H9 (cell line): ENCODE results near the gene DTNA. TPM values are rescaled to one million over a fixed set of nuclear protein-coding genes. Genes with fewer than 3 reads are reported as not detected.

Experiments
- DNase-seq: peaks from one replicate; pipeline ENCODE4 v3.0.0-alpha.2; 2017
- H2AFZ ChIP-seq: one replicate; pipeline ENCODE4 v1.6.1; 2013; ENCODE audit warnings: mild to moderate bottlenecking, low read length, control low read depth, moderate library complexity
- H2AK5ac ChIP-seq: 2 replicates; pipeline ENCODE4 v1.6.1; 2013; ENCODE audit warnings: low read length, control low read depth, mixed read lengths; ENCODE audit not compliant: insufficient read length
- H2BK120ac ChIP-seq: one replicate; pipeline ENCODE4 v1.6.1; 2013; ENCODE audit warnings: low read depth, mild to moderate bottlenecking, low read length, control low read depth, inconsistent platforms; ENCODE audit not compliant: poor library complexity, severe bottlenecking
- H2BK12ac ChIP-seq: 2 replicates; pipeline ENCODE4 v1.6.1; 2013; ENCODE audit warnings: low read length, control low read depth, mixed read lengths, low read depth; ENCODE audit not compliant: insufficient read length
- H2BK15ac ChIP-seq: 2 replicates; pipeline ENCODE4 v1.6.1; 2013; ENCODE audit warnings: low read depth, low read length, control low read depth
- H2BK20ac ChIP-seq: one replicate; pipeline ENCODE4 v1.6.1; 2013; ENCODE audit warnings: low read depth, mild to moderate bottlenecking, low read length, control low read depth, inconsistent platforms; ENCODE audit not compliant: poor library complexity, severe bottlenecking
- H2BK5ac ChIP-seq: 2 replicates; pipeline ENCODE4 v1.6.1; 2013; ENCODE audit warnings: low read length, control low read depth, mixed read lengths; ENCODE audit not compliant: insufficient read length
- H3K14ac ChIP-seq: 2 replicates; pipeline ENCODE4 v1.6.1; 2013; ENCODE audit warnings: low read length, control low read depth; ENCODE audit not compliant: insufficient read depth
- H3K18ac ChIP-seq: 2 replicates; pipeline ENCODE4 v1.6.1; 2013; ENCODE audit warnings: low read depth, mild to moderate bottlenecking, mixed read lengths, low read length, control low read depth; ENCODE audit not compliant: insufficient read length
- H3K23ac ChIP-seq: 2 replicates; pipeline ENCODE4 v1.6.1; 2013; ENCODE audit warnings: low read length, control low read depth, mixed read lengths, low read depth; ENCODE audit not compliant: insufficient read length
- H3K23me2 ChIP-seq: 2 replicates; pipeline ENCODE4 v1.6.1; 2013; ENCODE audit warnings: low read depth, mild to moderate bottlenecking, mixed read lengths, low read length, control low read depth; ENCODE audit not compliant: insufficient read length, poor library complexity, severe bottlenecking
- H3K27ac ChIP-seq: 2 replicates; pipeline ENCODE4 v1.5.1; 2013; ENCODE audit warnings: low read length, control low read depth, mixed read lengths, low read depth; ENCODE audit not compliant: insufficient read length
- H3K27me3 ChIP-seq: 2 replicates; pipeline ENCODE4 v1.6.1; 2013; ENCODE audit warnings: low read length, control low read depth, inconsistent platforms; ENCODE audit not compliant: insufficient read depth
- H3K4ac ChIP-seq: 2 replicates; pipeline ENCODE4 v1.6.1; 2013; ENCODE audit warnings: low read depth, mild to moderate bottlenecking, control low read depth, inconsistent platforms, low read length, moderate library complexity
- H3K4me1 ChIP-seq: 2 replicates; pipeline ENCODE4 v1.6.1; 2013; ENCODE audit warnings: low read length, control low read depth, inconsistent platforms; ENCODE audit not compliant: insufficient read depth
- H3K4me2 ChIP-seq: 2 replicates; pipeline ENCODE4 v1.6.1; 2013; ENCODE audit warnings: low read length, control low read depth, mixed read lengths; ENCODE audit not compliant: insufficient read length, insufficient read depth
- H3K56ac ChIP-seq: 2 replicates; pipeline ENCODE4 v1.6.1; 2013; ENCODE audit warnings: low read depth, mild to moderate bottlenecking, mixed read lengths, low read length, control low read depth; ENCODE audit not compliant: insufficient read length
- H3K79me1 ChIP-seq: 2 replicates; pipeline ENCODE4 v1.6.1; 2013; ENCODE audit warnings: low read depth, mild to moderate bottlenecking, moderate library complexity, low read length, control low read depth, inconsistent platforms; ENCODE audit not compliant: insufficient read depth, poor library complexity, severe bottlenecking
- H3K79me2 ChIP-seq: 2 replicates; pipeline ENCODE4 v1.6.1; 2013; ENCODE audit warnings: low read length, control low read depth, inconsistent platforms; ENCODE audit not compliant: insufficient read depth
- H3K9ac ChIP-seq: 2 replicates; pipeline ENCODE4 v1.6.1; 2013; ENCODE audit warnings: low read length, control low read depth, mixed read lengths; ENCODE audit not compliant: insufficient read length; ENCODE audit errors: extremely low read depth
- H3K9me3 ChIP-seq: one replicate; pipeline ENCODE4 v1.6.1; 2013; ENCODE audit warnings: low read depth, low read length, inconsistent platforms; ENCODE audit not compliant: control insufficient read depth
- H3T11ph ChIP-seq: one replicate; pipeline ENCODE4 v1.6.1; 2013; ENCODE audit warnings: mild to moderate bottlenecking, low read length, control low read depth, inconsistent platforms
- H4K20me1 ChIP-seq: one replicate; pipeline ENCODE4 v1.6.1; 2013; ENCODE audit not compliant: control insufficient read depth, insufficient read length, insufficient read depth
- H4K5ac ChIP-seq: 2 replicates; pipeline ENCODE4 v1.6.1; 2013; ENCODE audit warnings: low read depth, mild to moderate bottlenecking, mixed read lengths, low read length, control low read depth; ENCODE audit not compliant: insufficient read length
- H4K8ac ChIP-seq: replicated peaks from 2 replicates; pipeline ENCODE4 v1.6.1; 2013; ENCODE audit warnings: low read length, control low read depth, mixed read lengths, low read depth; ENCODE audit not compliant: insufficient read length
- H4K91ac ChIP-seq: 2 replicates; pipeline ENCODE4 v1.6.1; 2013; ENCODE audit warnings: low read depth, mild to moderate bottlenecking, moderate library complexity, mixed read lengths, low read length, control low read depth; ENCODE audit not compliant: insufficient read length
- H3K27ac Mint-ChIP-seq, 3 experiments: 2 replicates in 2 of 3; 3 replicates in 1 of 3; pipeline ENCODE4 v1.8.0; 2020 to 2021; ENCODE audit warnings: mixed read lengths in 3 of 3, mild to moderate bottlenecking in 1 of 3, moderate library complexity in 1 of 3
- H3K27me3 Mint-ChIP-seq: 2 replicates; pipeline ENCODE4 v1.8.0; 2021; ENCODE audit warnings: low read depth, mild to moderate bottlenecking, moderate library complexity, mixed read lengths
- H3K36me3 Mint-ChIP-seq, 3 experiments: 2 replicates in 2 of 3; 3 replicates in 1 of 3; pipeline ENCODE4 v1.8.0; 2020 to 2021; ENCODE audit warnings: low read depth in 3 of 3, mixed read lengths in 3 of 3; ENCODE audit not compliant: insufficient read depth in 1 of 3
- H3K4me1 Mint-ChIP-seq, 2 experiments: 2 replicates each; pipeline ENCODE4 v1.8.0; 2020; ENCODE audit warnings: mixed read lengths in 2 of 2
- H3K4me3 Mint-ChIP-seq, 2 experiments: 2 replicates in 1 of 2; 3 replicates in 1 of 2; pipeline ENCODE4 v1.8.0; 2020 to 2021; ENCODE audit warnings: mild to moderate bottlenecking in 2 of 2, mixed read lengths in 2 of 2, moderate library complexity in 1 of 2
- H3K9me3 Mint-ChIP-seq, 2 experiments: 2 replicates in 1 of 2; 3 replicates in 1 of 2; pipeline ENCODE4 v1.8.0; 2020; ENCODE audit warnings: mild to moderate bottlenecking in 2 of 2, mixed read lengths in 2 of 2, moderate library complexity in 1 of 2
- CTCF ChIP-seq: fragments of 200-600 bp; sonication (generic); conservative IDR thresholded peaks from 3 replicates; pipeline ENCODE4 v1.8.0; 2021; ENCODE audit warnings: antibody characterized with exemption, mild to moderate bottlenecking
- WGBS: extraction: QIAGEN DNeasy Blood & Tissue Kit; methylation state at CpG from one replicate; pipeline ENCODE4 v1.1.7; 2013; ENCODE audit warnings: missing lambda C conversion rate, low lambda C conversion rate, mixed read lengths; ENCODE audit not compliant: insufficient read length; ENCODE audit errors: extremely low coverage; 5-methylcytosine and 5-hydroxymethylcytosine counted together
- total RNA-seq: library from RNA; stranded (reverse); gene quantifications from 2 replicates; pipeline ENCODE4 v1.2.1, GENCODE V29; 2021

DTNA gene
- total RNA-seq, 1 experiment from 2014 or later: 25.5 TPM

DNA sequence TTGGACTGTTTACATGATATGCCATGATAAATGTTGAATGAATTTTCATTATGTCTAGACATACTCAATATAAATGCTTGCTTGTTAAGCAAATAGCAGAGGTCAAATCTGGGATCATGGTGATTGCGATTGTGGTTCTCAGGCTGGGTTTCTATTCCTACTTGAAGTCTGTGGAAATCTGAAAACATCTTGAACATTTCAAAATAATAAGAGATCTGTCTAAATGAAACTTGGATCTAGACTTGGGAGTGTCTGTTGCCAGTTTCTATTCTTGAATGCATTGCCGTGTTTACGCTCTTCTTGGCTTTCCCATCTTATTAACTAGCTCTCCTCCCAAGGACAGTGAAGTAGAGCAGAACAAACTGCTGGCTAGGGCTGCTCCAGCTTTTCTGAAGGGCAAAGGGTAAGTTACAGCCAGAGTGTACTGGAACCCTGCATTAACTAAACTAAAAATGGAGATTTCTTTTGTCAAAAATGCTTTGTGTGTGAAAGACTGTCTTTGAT, 127.7 kb downstream of the DTNA start:
- no peak overlapping the region for H3K23ac ChIP-seq
- no peak overlapping the region for H4K8ac ChIP-seq
- H3K79me2 ChIP-seq: no peaks in the 10 kb centered on the region
- no peak overlapping the region for H2BK12ac ChIP-seq
- H2BK5ac ChIP-seq: no peak overlapping the region
- no peak overlapping the region for H2BK15ac ChIP-seq
- H2BK20ac ChIP-seq: no peak overlapping the region
- WGBS: no CpG with 5 or more reads among the region's 3 CpGs
- H3T11ph ChIP-seq: no peak overlapping the region
- no peak overlapping the region for H3K14ac ChIP-seq
- no peak for TF ChIP-seq CTCF
- no peaks in the 10 kb centered on the region for H3K23me2 ChIP-seq
- H3K27me3 Mint-ChIP-seq: no peaks in the 10 kb centered on the region; the same call in 1 of the 2 replicates
- H3K4me1 ChIP-seq: 0 out of 2 replicates have a peak, but pooled peaks cover 7% of the 10 kb centered on the region
- H3K18ac ChIP-seq: no peak overlapping the region
- H3K27me3 ChIP-seq: no peaks in the 10 kb centered on the region
- no peak overlapping the region for H2BK120ac ChIP-seq
- no peak overlapping the region for H2AFZ ChIP-seq
- no peaks in the 10 kb centered on the region for H3K79me1 ChIP-seq
- no peak overlapping the region for H3K27ac ChIP-seq
- H3K4me1 Mint-ChIP-seq: peaks cover 21 to 26% of the 10 kb centered on the region in 2 experiments
- no peak overlapping the region for H3K4ac ChIP-seq
- DNase-seq: no peak
- H4K20me1 ChIP-seq: no peaks in the 10 kb centered on the region
- H3K36me3 Mint-ChIP-seq: peaks cover 1 to 17% (median 10%) of the 10 kb centered on the region in 3 experiments; a peak in 5 of 7 replicates
- H3K56ac ChIP-seq: no peak overlapping the region
- H4K91ac ChIP-seq: no peak overlapping the region
- H3K27ac Mint-ChIP-seq: no peak overlapping the region; a peak in 2 of 7 replicates
- peaks cover 0 to 5% of the 10 kb centered on the region in 2 experiments; a peak in 3 of 5 replicates for H3K9me3 Mint-ChIP-seq
- H2AK5ac ChIP-seq: no peak overlapping the region
- H4K5ac ChIP-seq: no peak overlapping the region
- no peak overlapping the region for H3K9ac ChIP-seq
- H3K9me3 ChIP-seq: no peaks in the 10 kb centered on the region
- H3K4me2 ChIP-seq: no peak overlapping the region
- H3K4me3 Mint-ChIP-seq: no peak overlapping the region
